Cardiac septum (tissue), 1 donor: ENCODE data around the gene HLA-F. TPM values are rescaled to one million over a fixed set of nuclear protein-coding genes. Genes with fewer than 3 reads are reported as not detected.

Source experiments
- DNase-seq: peaks from one replicate; pipeline ENCODE4 v3.0.0-alpha.2; 2020; ENCODE audit warnings: low spot score
- intact Hi-C: fragments of 100-400 bp; cut with DNase I; formaldehyde crosslinking; loops from one replicate; pipeline ENCODE4 v1.14.0; 2022
- long read RNA-seq: library from polyadenylated mRNA; unstranded; transcript quantifications from one replicate; pipeline ENCODE4 v2.0.0, GENCODE V29; 2021
- total RNA-seq: library from RNA; stranded (reverse); fragmentation: NEBNext Ultra II Directional; extraction: Animal tissue kit (Norgen Biotek cat#: 25700); gene quantifications from one replicate; pipeline ENCODE4 v1.2.1, GENCODE V29; 2021
- donor health status: DM: no; HTN: no; CAD: no.

The HLA-F gene
- 40.4 TPM for total RNA-seq
- long read RNA-seq, transcript HLA-F-217 (7 exons, 1,283 nt), result major isoform, 7 of 19 reads
- long read RNA-seq, partial matches to known transcripts, result 8 of 19 reads
- long read RNA-seq, other reads (novel, unspliced or antisense), result 3 of 19 reads

DNA sequence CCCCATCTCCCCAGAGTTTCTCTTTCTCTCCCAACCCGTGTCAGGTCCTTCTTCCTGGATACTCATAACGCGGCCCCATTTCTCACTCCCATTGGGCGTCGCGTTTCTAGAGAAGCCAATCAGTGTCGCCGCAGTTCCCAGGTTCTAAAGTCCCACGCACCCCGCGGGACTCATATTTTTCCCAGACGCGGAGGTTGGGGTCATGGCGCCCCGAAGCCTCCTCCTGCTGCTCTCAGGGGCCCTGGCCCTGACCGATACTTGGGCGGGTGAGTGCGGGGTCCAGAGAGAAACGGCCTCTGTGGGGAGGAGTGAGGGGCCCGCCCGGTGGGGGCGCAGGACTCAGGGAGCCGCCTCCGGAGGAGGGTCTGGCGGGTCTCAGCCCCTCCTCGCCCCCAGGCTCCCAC lies at the start of gene HLA-F:
TSS of gene HLA-F (plus strand) at position 173 of the 404 bp plus-strand sequence. CDS start at position 203, 30 bp downstream.
- intact Hi-C loops, result no loop called here

DNA sequence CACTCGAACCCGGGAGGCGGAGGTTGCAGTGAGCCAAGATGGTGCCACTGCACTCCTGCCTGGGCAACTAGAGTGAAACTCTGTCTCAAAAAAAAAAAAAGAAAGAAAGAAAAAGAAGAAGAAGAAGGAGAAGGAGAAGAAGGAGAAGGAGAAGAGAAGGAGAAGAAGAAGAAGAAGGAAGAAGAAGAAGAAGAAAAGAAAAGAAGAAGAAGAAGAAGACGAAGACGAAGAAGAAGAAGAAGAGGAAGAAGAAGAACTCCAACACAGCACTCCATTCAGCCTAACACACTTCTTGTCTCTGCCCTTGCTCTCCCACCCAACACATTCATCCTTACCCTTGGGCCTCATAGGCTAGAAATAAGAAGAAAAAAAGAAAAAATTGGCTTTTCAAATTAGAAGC lies 49.2 kb upstream of the HLA-F start:
- no peak for DNase-seq
- intact Hi-C loops, result no loop called here

More for the DNA sequence above, at the start of gene HLA-F:
- DNase-seq, result peak; percentile 91

GRCh38 chr6:29675561-29675960 lies 47.7 kb upstream of the HLA-F start:
- intact Hi-C loops, result no loop called here
- DNase-seq, result no peak

- intact Hi-C loops, result no loop called here
- no peak for DNase-seq
These were observed 46.1 kb upstream of the HLA-F start for GRCh38 chr6:29676981-29677601.

DNA sequence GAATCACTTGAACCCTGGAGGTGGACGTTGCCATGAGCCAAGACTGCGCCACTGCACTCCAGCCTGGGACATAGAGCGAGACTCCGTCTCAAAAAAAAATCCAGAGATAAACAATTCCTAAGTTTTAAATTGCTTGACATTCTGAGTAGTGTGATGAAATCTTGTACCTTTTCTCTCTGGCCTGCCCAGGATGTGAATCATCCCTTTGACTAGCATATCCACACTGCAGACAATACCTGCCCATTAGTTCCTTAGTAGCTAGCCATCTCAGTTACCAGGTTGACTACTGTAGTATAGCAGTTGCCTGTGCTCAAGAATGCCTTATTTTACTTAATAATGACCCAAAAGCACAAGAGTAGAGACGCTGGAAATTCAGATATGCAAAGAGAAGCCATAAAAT lies 45.1 kb upstream of the HLA-F start:
- intact Hi-C loops, result no loop called here

GRCh38 chr6:29679962-29680361 lies 43.3 kb upstream of the HLA-F start:
- intact Hi-C loops, result no loop called here
- DNase-seq, result no peak

More for the DNA sequence above, 45.1 kb upstream of the HLA-F start:
- no peak for DNase-seq

DNA sequence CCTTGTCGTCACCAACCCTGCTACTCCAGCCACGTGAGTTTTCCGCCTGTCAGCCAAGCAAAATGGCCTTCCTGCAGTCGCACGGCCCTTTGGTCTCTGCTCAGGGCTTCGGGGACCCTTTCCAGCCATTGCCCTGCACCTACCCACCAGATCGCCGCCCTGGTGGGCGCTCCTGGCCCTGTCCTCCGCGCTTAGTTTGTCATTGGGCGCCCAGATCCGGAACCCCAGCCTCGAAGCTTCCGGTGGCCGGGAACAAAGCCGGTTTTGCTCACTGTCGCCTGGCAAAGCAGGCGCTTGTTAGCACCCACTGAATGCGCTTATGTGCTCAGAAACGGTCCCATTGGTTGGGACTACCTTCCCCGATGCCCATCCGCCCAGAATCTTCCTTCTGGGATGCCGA lies 42.8 kb upstream of the HLA-F start:
- DNase-seq, result no peak
- intact Hi-C loops, result no loop called here

DNA sequence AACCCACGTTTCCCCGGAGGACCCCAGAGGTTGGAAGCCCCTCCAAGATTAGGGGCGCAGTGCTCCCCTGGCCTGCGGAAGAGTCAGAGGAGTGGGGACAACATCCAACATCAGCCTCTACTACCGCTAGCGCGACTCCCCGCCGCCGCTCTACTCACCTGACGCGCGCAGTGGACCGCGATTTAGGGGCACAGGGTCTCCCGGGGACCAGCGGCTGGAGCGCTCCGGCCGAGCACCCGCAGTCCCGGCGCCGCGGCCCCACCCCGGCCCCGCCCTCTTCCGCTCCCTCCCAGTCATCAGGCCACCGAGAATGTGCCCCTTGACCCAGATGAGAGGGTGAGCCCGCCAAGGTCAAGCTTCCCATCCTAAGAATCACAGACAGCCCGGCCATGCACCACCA lies 42.3 kb upstream of the HLA-F start, which contains the start of gene ZFP57:
TSS of gene ZFP57 (minus strand) at position 249 of the 400 bp plus-strand sequence. CDS start 4,149 bp downstream, outside the sequence.
- intact Hi-C loops, result no loop called here
- DNase-seq, result no peak

DNA sequence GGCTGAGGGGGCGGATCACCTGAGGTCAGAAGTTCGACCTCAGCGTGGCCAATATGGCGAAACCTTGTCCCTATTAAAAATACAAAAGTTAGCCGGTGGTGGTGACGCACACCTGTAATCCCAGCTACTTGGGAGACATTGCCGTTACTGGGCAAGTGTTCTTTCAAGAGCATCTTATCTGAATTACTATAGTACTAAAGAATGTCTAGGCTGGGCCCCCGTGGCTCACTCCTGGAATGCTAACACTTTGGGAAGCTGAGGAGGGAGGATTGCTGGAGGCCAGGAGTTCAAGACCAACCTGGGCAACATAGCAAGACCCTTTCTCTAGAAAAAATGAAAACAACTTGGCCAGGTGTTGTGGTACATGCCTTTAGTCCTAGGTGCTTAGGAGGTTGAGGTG lies 41.4 kb upstream of the HLA-F start:
- intact Hi-C loops, result no loop called here
- DNase-seq, result no peak

DNA sequence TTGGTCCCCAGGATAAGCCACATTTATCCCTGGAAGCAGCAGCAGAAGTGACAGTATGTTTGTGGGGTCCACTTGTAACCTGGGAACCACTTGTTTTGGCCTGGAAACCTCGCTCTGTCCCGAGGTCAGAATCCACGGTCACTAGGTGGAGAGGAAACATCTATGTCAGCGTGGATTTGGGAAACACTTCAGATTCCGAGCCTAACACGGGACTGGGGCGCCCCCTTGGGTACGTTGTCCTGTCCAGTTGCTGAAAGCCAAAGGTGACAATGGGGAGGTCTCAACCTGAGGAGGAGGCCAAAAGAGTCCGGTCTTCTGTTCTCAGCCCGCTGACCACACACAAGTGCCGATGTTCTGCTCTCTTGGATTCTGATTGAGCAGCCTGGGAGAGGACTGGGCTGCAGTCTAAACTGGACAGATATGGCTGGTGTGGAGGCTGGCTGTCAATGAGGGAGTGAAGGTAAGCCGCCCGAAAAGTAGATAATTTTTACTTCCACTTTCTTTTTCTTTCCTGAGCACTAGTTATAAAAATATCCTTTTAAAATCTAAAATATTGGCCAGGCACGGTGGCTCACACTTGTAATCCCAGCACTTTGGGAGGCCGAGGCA lies 37.4 kb upstream of the HLA-F start:
- no peak for DNase-seq

DNA sequence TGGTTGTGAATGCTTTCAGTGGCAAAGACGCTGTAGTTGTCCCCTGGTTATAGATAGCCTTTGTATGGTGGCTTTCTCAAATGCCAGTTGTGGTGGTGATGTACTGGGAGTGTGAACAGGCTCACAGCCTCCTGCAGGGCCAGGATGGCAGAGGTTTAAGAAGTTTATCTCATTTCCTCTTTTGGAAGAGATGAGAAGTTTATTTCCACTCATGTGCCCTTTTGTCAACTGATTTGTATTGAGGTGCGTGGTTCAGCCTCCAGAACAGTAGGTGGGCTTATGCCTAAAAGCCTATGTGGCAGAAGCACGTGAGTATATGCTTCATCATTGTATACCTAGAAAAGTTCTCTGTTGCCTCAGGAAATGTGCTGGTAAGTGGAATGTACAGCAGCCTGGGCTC lies 28.6 kb upstream of the HLA-F start:
- no peak for DNase-seq
- intact Hi-C loops, result no loop called here

More for the DNA sequence above, 37.4 kb upstream of the HLA-F start:
- intact Hi-C loops, result loop anchor here (2.0 kb wide), 1 partner anchor 37 kb away; no protein-coding TSS in a partner anchor

GRCh38 chr6:29696147-29697125 lies 26.8 kb upstream of the HLA-F start:
- no peak for DNase-seq
- intact Hi-C loops, result no loop called here

- intact Hi-C loops, result no loop called here
- DNase-seq, result peak; percentile 83
These were observed 20.6 kb upstream of the HLA-F start for GRCh38 chr6:29702519-29703103.

- no peak for DNase-seq
- intact Hi-C loops, result loop anchor here (2.0 to 5.0 kb wide), 2 partner anchors 47 to 129 kb away; no protein-coding TSS in a partner anchor
These were observed 17.6 kb upstream of the HLA-F start for GRCh38 chr6:29705389-29706231.

DNA sequence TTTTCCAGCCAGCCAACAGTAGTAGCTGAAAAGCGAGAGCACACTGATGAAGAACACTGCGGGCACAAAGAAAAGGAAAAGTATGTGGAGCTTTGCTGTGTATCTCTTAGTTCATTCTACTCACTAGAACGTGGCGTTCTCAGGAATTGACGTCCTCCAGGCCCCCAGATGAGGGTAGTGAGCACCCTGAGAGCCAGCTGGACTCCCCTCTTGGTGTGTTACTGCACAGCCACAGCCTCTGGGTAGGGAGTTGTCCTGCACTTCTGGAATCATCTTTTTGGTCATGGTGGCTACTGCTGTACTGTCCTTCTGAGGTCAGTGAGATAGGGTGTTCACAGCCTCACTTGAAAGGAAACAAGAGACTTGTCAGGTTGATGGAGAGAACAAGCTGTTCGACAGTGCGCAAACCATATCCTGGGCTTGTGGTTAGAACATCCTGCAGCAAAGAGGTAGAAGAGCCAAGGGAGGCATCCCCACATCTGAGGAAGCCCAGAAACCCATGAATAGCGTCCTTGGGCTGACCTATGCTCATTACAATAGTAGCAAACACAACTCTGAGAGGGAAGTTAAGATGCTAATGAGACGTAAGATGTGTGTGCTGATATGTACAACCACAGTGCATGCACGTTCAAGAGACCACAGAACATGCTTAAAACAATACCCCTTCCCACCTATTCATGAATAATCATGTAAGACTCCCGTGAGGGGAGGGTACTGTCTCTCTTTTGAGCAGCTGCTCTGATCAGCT lies 14.6 kb upstream of the HLA-F start:
- intact Hi-C loops, result loop anchor here (5.0 kb wide), 1 partner anchor 44 kb away; no protein-coding TSS in a partner anchor
- DNase-seq, result no peak

DNA sequence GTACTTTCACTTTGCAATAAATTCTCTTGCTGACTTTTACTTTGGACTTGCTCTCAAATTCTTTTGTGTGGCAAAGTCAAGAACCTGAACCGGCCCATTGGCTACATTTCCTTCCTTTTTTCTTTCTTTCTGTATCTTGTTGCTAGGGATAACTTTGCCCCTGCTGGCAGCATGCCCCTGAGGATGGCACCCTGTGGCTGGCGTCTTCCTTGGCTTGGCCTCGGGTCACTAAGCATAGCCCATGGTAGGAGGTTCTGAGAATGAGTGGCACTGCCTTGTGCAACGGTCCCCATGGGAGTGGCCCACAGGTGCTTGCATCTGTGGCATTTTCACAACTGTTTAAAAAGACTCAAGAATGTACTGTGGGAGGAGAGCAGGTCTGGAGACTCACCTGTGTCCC lies 14.0 kb upstream of the HLA-F start:
- intact Hi-C loops, result loop anchor here (5.0 kb wide), 1 partner anchor 43 kb away; no protein-coding TSS in a partner anchor
- no peak for DNase-seq

GRCh38 chr6:29710281-29710941 lies 12.8 kb upstream of the HLA-F start:
- DNase-seq, result no peak
- intact Hi-C loops, result no loop called here
